Upper lobe of right lung (tissue), 1 donor: ENCODE results near the gene ADAMTS6. TPM values are rescaled to one million over a fixed set of nuclear protein-coding genes. Genes with fewer than 3 reads are reported as not detected.

Experiments used
- ATAC-seq: fragments of 200-7000 bp; cut with Tn5 transposase; one replicate; pipeline ENCODE4 v1.9.1; 2020; ENCODE audit warnings: mild to moderate bottlenecking, moderate library complexity
- DNase-seq: peaks from one replicate; pipeline ENCODE4 v3.0.0-alpha.2; 2020
- H3K27ac ChIP-seq: fragments of 200-600 bp; one replicate; pipeline ENCODE4 v1.8.0; 2022
- H3K27me3 ChIP-seq: fragments of 200-600 bp; one replicate; pipeline ENCODE4 v1.8.0; 2022; ENCODE audit warnings: mild to moderate bottlenecking
- H3K36me3 ChIP-seq: fragments of 200-600 bp; one replicate; pipeline ENCODE4 v1.8.0; 2022
- H3K4me1 ChIP-seq: fragments of 200-600 bp; one replicate; pipeline ENCODE4 v1.8.0; 2022
- H3K4me3 ChIP-seq: fragments of 200-600 bp; one replicate; pipeline ENCODE4 v1.8.0; 2022; ENCODE audit warnings: mild to moderate bottlenecking
- H3K9me3 ChIP-seq: fragments of 200-600 bp; one replicate; pipeline ENCODE4 v1.8.0; 2022
- CTCF ChIP-seq: fragments of 200-600 bp; IDR thresholded peaks from one replicate; pipeline ENCODE4 v1.8.0; 2022; ENCODE audit warnings: antibody characterized with exemption
- intact Hi-C: fragments of 100-400 bp; cut with DNase I; formaldehyde crosslinking; loops from one replicate; pipeline ENCODE4 v1.11.0; 2022
- total RNA-seq: library from RNA; stranded (reverse); fragmentation: NEBNext Ultra II Directional; extraction: Animal tissue kit (Norgen Biotek cat#: 25700); gene quantifications from one replicate; pipeline ENCODE4 v1.2.1, GENCODE V29; 2021
- donor health status: DM: no; HTN: yes; CAD: no; lungs with severe emphysema.

ADAMTS6 gene
- total RNA-seq, 1 donor from 2014 or later, result 2.3 TPM

- Histone ChIP-seq H3K4me1 (no peaks in the 10 kb centered on the region), H3K36me3 (no peaks in the 10 kb centered on the region), H3K9me3 (no peaks in the 10 kb centered on the region), H3K4me3 (no peak overlapping the region), H3K27me3 (no peaks in the 10 kb centered on the region), H3K27ac (no peak overlapping the region)
- intact Hi-C loops, result no loop called here
- ATAC-seq (no peak), DNase-seq (no peak)
- TF ChIP-seq CTCF, result no peak
These were observed 228.7 kb downstream of the ADAMTS6 start for GRCh38 chr5:65252977-65253376.

- H3K4me3 ChIP-seq, result no peak overlapping the region
- H3K9me3 ChIP-seq, result no peaks in the 10 kb centered on the region
- no peak for DNase-seq
- TF ChIP-seq CTCF, result no peak
- no peaks in the 10 kb centered on the region for H3K27me3 ChIP-seq
- no peak for ATAC-seq
- H3K4me1 ChIP-seq, result no peaks in the 10 kb centered on the region
- H3K27ac ChIP-seq, result no peak overlapping the region
- intact Hi-C loops, result no loop called here
- no peaks in the 10 kb centered on the region for H3K36me3 ChIP-seq
These were observed 232.8 kb downstream of the ADAMTS6 start for GRCh38 chr5:65248896-65249295.

- TF ChIP-seq CTCF, result no peak
- no peak overlapping the region for H3K27ac ChIP-seq
- no peak for ATAC-seq
- no peaks in the 10 kb centered on the region for H3K27me3 ChIP-seq
- no peak for DNase-seq
- no peaks in the 10 kb centered on the region for H3K4me1 ChIP-seq
- intact Hi-C loops, result no loop called here
- H3K36me3 ChIP-seq, result no peaks in the 10 kb centered on the region
- no peaks in the 10 kb centered on the region for H3K9me3 ChIP-seq
- H3K4me3 ChIP-seq, result no peak overlapping the region
These were observed 234.1 kb downstream of the ADAMTS6 start for GRCh38 chr5:65247594-65247993.

- H3K4me1 ChIP-seq, result no peaks in the 10 kb centered on the region
- DNase-seq (no peak), ATAC-seq (no peak)
- H3K9me3 ChIP-seq, result no peaks in the 10 kb centered on the region
- H3K4me3 ChIP-seq, result no peak overlapping the region
- no peak for TF ChIP-seq CTCF
- intact Hi-C loops, result no loop called here
- no peaks in the 10 kb centered on the region for H3K36me3 ChIP-seq
- no peak overlapping the region for H3K27ac ChIP-seq
- no peaks in the 10 kb centered on the region for H3K27me3 ChIP-seq
These were observed 235.0 kb downstream of the ADAMTS6 start for GRCh38 chr5:65246741-65247140.

- no peaks in the 10 kb centered on the region for H3K36me3 ChIP-seq
- intact Hi-C loops, result no loop called here
These were observed 237.7 kb downstream of the ADAMTS6 start for GRCh38 chr5:65244031-65244430.

More at GRCh38 chr5:65244031-65244430, 237.7 kb downstream of the ADAMTS6 start:
- no peaks in the 10 kb centered on the region for H3K9me3 ChIP-seq
- no peak for ATAC-seq
- H3K4me3 ChIP-seq, result no peak overlapping the region
- TF ChIP-seq CTCF, result no peak
- H3K27me3 ChIP-seq, result no peaks in the 10 kb centered on the region
- no peak for DNase-seq
- H3K27ac ChIP-seq, result no peak overlapping the region
- H3K4me1 ChIP-seq, result no peaks in the 10 kb centered on the region
